SK-N-SH (cell line): Measurements from ENCODE around the gene PAN2.

ENCODE experiments used
- CTCF ChIP-seq: fragments of 200-600 bp; sonication (generic); IDR thresholded peaks from 2 replicates; pipeline ENCODE4 v1.6.1; 2017; ENCODE audit warnings: antibody characterized with exemption, mild to moderate bottlenecking, moderate library complexity
- EZH2phosphoT487 ChIP-seq: fragments of 200-600 bp; sonication (generic); IDR thresholded peaks from 2 replicates; pipeline ENCODE4 v1.6.1; 2017; ENCODE audit warnings: low read depth, mixed run types, mild to moderate bottlenecking, antibody characterized with exemption, moderate library complexity, borderline replicate concordance
- RAD21 ChIP-seq: IDR thresholded peaks from 2 replicates; pipeline ENCODE4 v1.6.1; 2012; ENCODE audit warnings: mild to moderate bottlenecking, low read length
- RXRA ChIP-seq: IDR thresholded peaks from 2 replicates; pipeline ENCODE4 v1.4.0; 2012; ENCODE audit warnings: low read depth, mild to moderate bottlenecking, borderline replicate concordance

DNA sequence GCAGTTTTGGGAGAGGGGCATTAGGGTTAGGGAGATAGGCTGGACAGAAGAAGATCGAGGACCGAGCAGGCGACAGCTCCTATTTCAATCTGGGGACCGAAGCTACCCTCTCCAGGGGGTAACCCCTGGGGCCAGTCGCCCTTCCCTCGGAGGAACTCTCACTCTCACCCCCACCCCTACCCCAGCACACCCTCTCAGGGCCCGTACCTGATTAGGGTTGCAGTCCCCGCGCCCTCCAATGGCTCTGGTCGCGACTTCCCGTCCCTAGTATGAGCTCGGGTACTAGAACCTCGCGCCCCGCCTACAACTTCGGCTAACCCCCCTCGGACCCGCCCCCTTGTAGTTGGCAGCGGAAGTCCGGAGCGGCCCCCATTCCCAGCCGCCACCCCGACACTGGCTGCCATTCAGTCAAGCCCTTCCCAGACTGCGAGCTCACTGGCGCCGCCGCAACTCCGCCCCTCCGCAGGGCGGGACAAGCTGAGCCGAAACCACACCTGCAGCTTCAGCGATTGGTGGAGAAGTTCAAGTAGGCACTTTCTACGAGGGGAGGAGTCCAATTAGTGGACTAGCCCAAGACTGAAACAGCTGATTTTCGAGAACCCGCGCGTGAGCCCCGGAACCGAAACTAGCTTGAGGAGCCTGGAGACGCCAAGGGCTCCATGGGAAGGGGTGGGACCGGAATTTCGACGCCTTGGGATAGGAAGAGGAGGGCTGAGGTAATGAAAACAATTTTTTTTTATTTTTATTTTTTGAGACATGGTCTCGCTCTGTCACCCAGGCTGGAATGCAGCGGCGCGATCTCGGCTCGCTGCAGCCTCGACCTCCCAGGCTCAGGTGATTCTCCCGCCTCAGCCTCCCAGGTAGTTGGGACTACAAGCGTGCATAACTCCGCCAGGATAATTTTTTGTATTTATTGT is 26.3 kb upstream of the PAN2 start, which contains the start of gene STAT2:
- TF ChIP-seq CTCF: no peak
- no peak for TF ChIP-seq RAD21
- TF ChIP-seq EZH2phosphoT487: no peak
- TF ChIP-seq RXRA: no peak
